22Rv1 (cell line): ENCODE results near the gene CAPN2.

Experiments used
- ZFX ChIP-seq: fragments of 450-650 bp; IDR thresholded peaks from 2 replicates; pipeline ENCODE4 v1.6.1; 2017; ENCODE audit warnings: antibody characterized with exemption, borderline replicate concordance
- TF ChIP-seq, protein P1 (sequence below): fragments of 450-650 bp; IDR thresholded peaks from 2 replicates; pipeline ENCODE4 v1.5.1; 2017; ENCODE audit warnings: mild to moderate bottlenecking

- TF ChIP-seq, protein P1, sequence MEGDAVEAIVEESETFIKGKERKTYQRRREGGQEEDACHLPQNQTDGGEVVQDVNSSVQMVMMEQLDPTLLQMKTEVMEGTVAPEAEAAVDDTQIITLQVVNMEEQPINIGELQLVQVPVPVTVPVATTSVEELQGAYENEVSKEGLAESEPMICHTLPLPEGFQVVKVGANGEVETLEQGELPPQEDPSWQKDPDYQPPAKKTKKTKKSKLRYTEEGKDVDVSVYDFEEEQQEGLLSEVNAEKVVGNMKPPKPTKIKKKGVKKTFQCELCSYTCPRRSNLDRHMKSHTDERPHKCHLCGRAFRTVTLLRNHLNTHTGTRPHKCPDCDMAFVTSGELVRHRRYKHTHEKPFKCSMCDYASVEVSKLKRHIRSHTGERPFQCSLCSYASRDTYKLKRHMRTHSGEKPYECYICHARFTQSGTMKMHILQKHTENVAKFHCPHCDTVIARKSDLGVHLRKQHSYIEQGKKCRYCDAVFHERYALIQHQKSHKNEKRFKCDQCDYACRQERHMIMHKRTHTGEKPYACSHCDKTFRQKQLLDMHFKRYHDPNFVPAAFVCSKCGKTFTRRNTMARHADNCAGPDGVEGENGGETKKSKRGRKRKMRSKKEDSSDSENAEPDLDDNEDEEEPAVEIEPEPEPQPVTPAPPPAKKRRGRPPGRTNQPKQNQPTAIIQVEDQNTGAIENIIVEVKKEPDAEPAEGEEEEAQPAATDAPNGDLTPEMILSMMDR: no peak
- no peak for TF ChIP-seq ZFX
Observed at GRCh38 chr1:223710179-223711133, 1.9 kb upstream of the CAPN2 start.
